Erythroblast (primary cell): Measurements from ENCODE around the gene KRTAP1-1.

ENCODE experiments used
- GATA1 ChIP-seq: IDR thresholded peaks from 2 replicates; pipeline ENCODE4 v1.6.1; 2011; ENCODE audit warnings: low read depth, mild to moderate bottlenecking, control low read depth, low read length, moderate library complexity
- POLR2A ChIP-seq: IDR thresholded peaks from 2 replicates; pipeline ENCODE4 v1.6.1; 2011; ENCODE audit warnings: mild to moderate bottlenecking, low read length

GRCh38 chr17:41001795-41002194 is 39.5 kb downstream of the KRTAP1-1 start:
- TF ChIP-seq POLR2A (no peak), GATA1 (no peak)
